GM18498 (cell line): Measurements from ENCODE around the gene IL1B.

Experiments
- ATAC-seq: cut with Tn5 transposase; IDR thresholded peaks from one replicate; pipeline ENCODE4 v1.9.1; 2021; ENCODE audit warnings: mild to moderate bottlenecking, moderate library complexity; ENCODE audit not compliant: unreplicated experiment

IL1B gene

GRCh38 chr2:112787294-112787693 is 49.3 kb downstream of the IL1B start:
- ATAC-seq: no peak

- ATAC-seq: no peak
Measured at GRCh38 chr2:112784199-112785189, 52.1 kb downstream of the IL1B start, which contains the start of gene IL1A. Gene IL1A (minus strand): TSS chr2:112784493. CDS start chr2:112783770, 723 bp downstream.

GRCh38 chr2:112783187-112783714 is 53.3 kb downstream of the IL1B start:
- no peak for ATAC-seq

GRCh38 chr2:112782234-112782799 is 54.3 kb downstream of the IL1B start:
- peak; percentile 86 for ATAC-seq
